GM21447 (cell line): ENCODE results near the gene SFR1.
"Not testable (repeated sequence)": the region's sequence is repeated elsewhere in the genome, so short reads cannot be mapped to it uniquely, and the experiment has no call there.

Experiments used
- ATAC-seq: cut with Tn5 transposase; IDR thresholded peaks from one replicate; pipeline ENCODE4 v1.9.1; 2021; ENCODE audit not compliant: unreplicated experiment

The SFR1 gene

DNA sequence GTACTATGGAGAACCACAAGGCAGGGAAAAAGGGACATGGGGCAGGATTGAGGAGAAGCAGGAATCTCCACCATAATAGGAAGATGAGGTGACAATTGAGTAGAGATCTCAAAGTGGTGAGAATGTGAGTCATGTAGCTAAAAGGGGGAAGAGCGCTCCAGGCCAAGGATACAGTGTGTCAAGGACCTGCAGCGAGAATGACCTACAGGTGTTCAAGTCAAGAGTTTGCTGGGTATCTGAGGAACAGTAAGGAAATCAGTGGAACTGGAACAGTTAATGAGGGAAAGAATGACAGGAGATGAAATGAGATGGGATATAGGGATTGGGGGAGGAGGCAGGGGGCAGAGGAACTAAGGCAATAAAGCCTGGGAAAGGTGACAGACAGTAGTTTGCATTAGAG, 33.6 kb downstream of the SFR1 start:
- no peak for ATAC-seq

DNA sequence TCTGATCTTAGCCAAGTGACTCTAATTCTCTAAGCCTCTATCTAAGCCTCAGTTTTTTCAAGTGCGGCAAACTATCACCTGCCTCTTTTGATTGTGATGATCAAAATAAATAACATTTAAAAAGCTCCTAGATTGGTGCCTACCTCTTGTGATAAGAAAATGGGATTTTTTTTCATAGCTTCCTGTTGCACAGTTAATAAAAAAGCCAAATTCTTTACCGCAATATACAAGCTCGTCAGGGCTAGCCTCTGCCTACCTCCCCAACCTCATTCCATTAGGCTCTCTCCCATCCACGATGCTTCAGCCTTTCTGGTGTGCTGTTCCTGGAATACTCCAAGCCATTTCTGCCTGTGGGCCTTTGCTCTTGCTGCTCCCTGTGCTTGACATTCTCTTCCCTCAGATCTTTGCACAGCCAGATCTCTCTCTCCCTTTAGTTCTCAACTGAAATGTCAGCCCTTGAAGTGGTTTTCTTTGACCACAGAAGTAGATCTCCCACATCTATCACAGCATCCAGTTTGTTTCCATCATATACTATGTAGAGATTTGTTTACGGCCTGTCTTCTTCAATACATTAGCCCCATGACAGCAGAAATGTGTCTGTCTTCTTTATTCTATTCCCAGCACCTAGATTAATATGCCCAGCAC, 48.8 kb downstream of the SFR1 start:
- no peak for ATAC-seq

DNA sequence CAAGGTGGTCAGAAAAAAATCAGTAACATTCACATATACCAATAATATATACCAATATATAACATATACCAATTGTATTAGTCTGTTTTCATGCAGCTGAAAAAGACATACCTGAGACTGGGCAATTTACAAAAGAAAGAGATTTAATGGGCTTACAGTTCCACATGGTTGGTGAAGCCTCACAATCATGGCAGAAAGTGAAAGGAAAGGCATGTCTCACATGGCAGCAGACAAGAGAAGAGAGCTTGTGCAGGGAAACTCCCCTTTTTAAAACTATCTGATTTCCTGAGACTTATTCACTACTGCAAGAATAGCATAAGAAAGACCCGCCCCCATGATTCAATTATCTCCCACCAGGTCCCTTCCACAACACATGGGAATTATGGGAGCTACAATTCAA, 52.2 kb downstream of the SFR1 start:
- not testable (repeated sequence) for ATAC-seq
